Loucy (cell line): Measurements from ENCODE around the gene FGD5.

Experiments
- EZH2phosphoT487 ChIP-seq: fragments of 200-600 bp; IDR thresholded peaks from 2 replicates; pipeline ENCODE4 v1.6.1; 2018; ENCODE audit warnings: antibody characterized with exemption, mild to moderate bottlenecking, moderate library complexity, borderline replicate concordance
- TF ChIP-seq, protein P1 (sequence below): fragments of 200-600 bp; sonication (generic); conservative IDR thresholded peaks from 2 replicates; pipeline ENCODE4 v1.5.1; 2014; ENCODE audit warnings: mild to moderate bottlenecking, antibody characterized with exemption, low read length

DNA sequence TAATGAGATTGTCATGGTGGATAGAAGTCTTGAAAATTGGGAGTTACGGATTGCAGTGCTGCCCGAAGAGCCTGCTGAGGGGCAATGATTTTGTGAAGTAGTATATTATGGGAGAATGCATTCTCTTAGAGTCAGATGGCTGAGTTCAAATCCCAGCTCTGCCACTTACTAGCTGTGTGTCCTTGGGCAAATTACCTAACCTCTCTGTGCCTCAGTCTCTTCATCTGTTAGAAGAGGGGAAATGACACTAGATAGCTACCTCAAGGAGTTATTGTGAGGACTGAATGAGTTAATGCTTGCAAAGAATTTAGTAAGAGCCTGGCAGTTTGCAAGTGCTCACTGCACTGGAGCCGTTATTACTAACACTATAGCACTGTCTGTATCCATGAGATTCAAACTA lies 15.4 kb downstream of the FGD5 start:
- TF ChIP-seq, protein P1, sequence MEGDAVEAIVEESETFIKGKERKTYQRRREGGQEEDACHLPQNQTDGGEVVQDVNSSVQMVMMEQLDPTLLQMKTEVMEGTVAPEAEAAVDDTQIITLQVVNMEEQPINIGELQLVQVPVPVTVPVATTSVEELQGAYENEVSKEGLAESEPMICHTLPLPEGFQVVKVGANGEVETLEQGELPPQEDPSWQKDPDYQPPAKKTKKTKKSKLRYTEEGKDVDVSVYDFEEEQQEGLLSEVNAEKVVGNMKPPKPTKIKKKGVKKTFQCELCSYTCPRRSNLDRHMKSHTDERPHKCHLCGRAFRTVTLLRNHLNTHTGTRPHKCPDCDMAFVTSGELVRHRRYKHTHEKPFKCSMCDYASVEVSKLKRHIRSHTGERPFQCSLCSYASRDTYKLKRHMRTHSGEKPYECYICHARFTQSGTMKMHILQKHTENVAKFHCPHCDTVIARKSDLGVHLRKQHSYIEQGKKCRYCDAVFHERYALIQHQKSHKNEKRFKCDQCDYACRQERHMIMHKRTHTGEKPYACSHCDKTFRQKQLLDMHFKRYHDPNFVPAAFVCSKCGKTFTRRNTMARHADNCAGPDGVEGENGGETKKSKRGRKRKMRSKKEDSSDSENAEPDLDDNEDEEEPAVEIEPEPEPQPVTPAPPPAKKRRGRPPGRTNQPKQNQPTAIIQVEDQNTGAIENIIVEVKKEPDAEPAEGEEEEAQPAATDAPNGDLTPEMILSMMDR, result no peak
- TF ChIP-seq EZH2phosphoT487, result no peak
